ENCODE results near the gene KCNQ1OT1. TPM values are rescaled to one million over a fixed set of nuclear protein-coding genes. Genes with fewer than 3 reads are reported as not detected.

The KCNQ1OT1 gene
- total RNA-seq, 1 donor from 2014 or later = 2.2 TPM

GRCh38 chr11:2625183-2625582 lies 74.6 kb downstream of the KCNQ1OT1 start:
- no peak for DNase-seq (ENCODE audit: extremely low read depth, low read depth, low spot score)

GRCh38 chr11:2621894-2622293 lies 77.9 kb downstream of the KCNQ1OT1 start:
- no peak for DNase-seq (ENCODE audit: extremely low read depth, low read depth, low spot score)

GRCh38 chr11:2612884-2613571 lies 86.8 kb downstream of the KCNQ1OT1 start:
- DNase-seq (ENCODE audit: extremely low read depth, low read depth, low spot score) = no peak

GRCh38 chr11:2609345-2609744 lies 90.4 kb downstream of the KCNQ1OT1 start:
- no peak for DNase-seq (ENCODE audit: extremely low read depth, low read depth, low spot score)

- DNase-seq (ENCODE audit: extremely low read depth, low read depth, low spot score) = no peak
Observed at GRCh38 chr11:2599561-2600189, 100.1 kb downstream of the KCNQ1OT1 start.

- no peak for DNase-seq (ENCODE audit: extremely low read depth, low read depth, low spot score)
Observed at GRCh38 chr11:2595204-2595603, 104.6 kb downstream of the KCNQ1OT1 start.

- no peak for DNase-seq (ENCODE audit: extremely low read depth, low read depth, low spot score)
Observed at GRCh38 chr11:2594267-2594666, 105.5 kb downstream of the KCNQ1OT1 start.

GRCh38 chr11:2593393-2593950 lies 106.3 kb downstream of the KCNQ1OT1 start:
- no peak for DNase-seq (ENCODE audit: extremely low read depth, low read depth, low spot score)

- no peak for DNase-seq (ENCODE audit: extremely low read depth, low read depth, low spot score)
Observed at GRCh38 chr11:2592559-2593392, 107.0 kb downstream of the KCNQ1OT1 start.

GRCh38 chr11:2591805-2592204 lies 108.0 kb downstream of the KCNQ1OT1 start:
- no peak for DNase-seq (ENCODE audit: extremely low read depth, low read depth, low spot score)

- no peak for DNase-seq (ENCODE audit: extremely low read depth, low read depth, low spot score)
Observed at GRCh38 chr11:2590965-2591754, 108.6 kb downstream of the KCNQ1OT1 start.

- DNase-seq (ENCODE audit: extremely low read depth, low read depth, low spot score) = no peak
Observed at GRCh38 chr11:2590131-2590964, 109.4 kb downstream of the KCNQ1OT1 start.

GRCh38 chr11:2589538-2589934 lies 110.3 kb downstream of the KCNQ1OT1 start:
- DNase-seq (ENCODE audit: extremely low read depth, low read depth, low spot score) = no peak

- no peak for DNase-seq (ENCODE audit: extremely low read depth, low read depth, low spot score)
Observed at GRCh38 chr11:2588809-2589537, 110.8 kb downstream of the KCNQ1OT1 start.

- no peak for DNase-seq (ENCODE audit: extremely low read depth, low read depth, low spot score)
Observed at GRCh38 chr11:2587976-2588748, 111.6 kb downstream of the KCNQ1OT1 start.

- no peak for DNase-seq (ENCODE audit: extremely low read depth, low read depth, low spot score)
Observed at GRCh38 chr11:2587132-2587930, 112.5 kb downstream of the KCNQ1OT1 start.

- DNase-seq (ENCODE audit: extremely low read depth, low read depth, low spot score) = no peak
Observed at GRCh38 chr11:2586793-2587131, 113.0 kb downstream of the KCNQ1OT1 start.

Data from glomerular endothelial cell (primary cell).